NB4 (cell line): Measurements from ENCODE around the gene SAMD4A.

Source experiments
- MYC ChIP-seq: IDR thresholded peaks from 2 replicates; pipeline ENCODE4 v1.6.1; 2011; ENCODE audit warnings: low read depth, low read length
- POLR2A ChIP-seq: IDR thresholded peaks from 2 replicates; pipeline ENCODE4 v1.6.1; 2011; ENCODE audit warnings: mild to moderate bottlenecking; ENCODE audit not compliant: insufficient read length; ENCODE audit errors: extremely low read depth
- TF ChIP-seq, protein P1 (sequence below): IDR thresholded peaks from one replicate; pipeline ENCODE4 v1.5.1; 2012; ENCODE audit warnings: low read depth, low read length
- TF ChIP-seq, protein P2 (sequence below): IDR thresholded peaks from 2 replicates; pipeline ENCODE4 v1.6.1; 2011; ENCODE audit warnings: low read depth, low read length

DNA sequence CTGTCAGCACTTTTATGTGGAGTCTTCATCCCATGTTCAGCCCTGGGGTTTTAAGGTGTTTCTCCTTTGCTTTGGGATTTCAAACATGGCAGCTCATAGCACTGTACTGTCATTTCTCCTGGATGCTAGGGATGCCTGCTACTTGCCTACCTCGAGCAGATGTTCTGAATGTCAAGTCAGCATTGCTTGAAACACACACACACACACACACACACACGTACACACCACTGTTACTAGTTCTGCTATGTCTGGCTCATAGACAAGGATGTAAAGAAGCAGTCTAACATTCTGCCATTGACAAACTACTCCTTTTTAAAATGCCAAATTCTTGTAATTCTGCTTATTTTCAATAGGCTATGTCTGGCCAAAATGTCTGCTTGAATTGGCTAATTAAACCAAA lies 72.7 kb downstream of the SAMD4A start:
- TF ChIP-seq, protein P1, sequence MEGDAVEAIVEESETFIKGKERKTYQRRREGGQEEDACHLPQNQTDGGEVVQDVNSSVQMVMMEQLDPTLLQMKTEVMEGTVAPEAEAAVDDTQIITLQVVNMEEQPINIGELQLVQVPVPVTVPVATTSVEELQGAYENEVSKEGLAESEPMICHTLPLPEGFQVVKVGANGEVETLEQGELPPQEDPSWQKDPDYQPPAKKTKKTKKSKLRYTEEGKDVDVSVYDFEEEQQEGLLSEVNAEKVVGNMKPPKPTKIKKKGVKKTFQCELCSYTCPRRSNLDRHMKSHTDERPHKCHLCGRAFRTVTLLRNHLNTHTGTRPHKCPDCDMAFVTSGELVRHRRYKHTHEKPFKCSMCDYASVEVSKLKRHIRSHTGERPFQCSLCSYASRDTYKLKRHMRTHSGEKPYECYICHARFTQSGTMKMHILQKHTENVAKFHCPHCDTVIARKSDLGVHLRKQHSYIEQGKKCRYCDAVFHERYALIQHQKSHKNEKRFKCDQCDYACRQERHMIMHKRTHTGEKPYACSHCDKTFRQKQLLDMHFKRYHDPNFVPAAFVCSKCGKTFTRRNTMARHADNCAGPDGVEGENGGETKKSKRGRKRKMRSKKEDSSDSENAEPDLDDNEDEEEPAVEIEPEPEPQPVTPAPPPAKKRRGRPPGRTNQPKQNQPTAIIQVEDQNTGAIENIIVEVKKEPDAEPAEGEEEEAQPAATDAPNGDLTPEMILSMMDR, result no peak
- TF ChIP-seq, protein P2, sequence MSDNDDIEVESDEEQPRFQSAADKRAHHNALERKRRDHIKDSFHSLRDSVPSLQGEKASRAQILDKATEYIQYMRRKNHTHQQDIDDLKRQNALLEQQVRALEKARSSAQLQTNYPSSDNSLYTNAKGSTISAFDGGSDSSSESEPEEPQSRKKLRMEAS, result no peak
- TF ChIP-seq POLR2A, result no peak
- no peak for TF ChIP-seq MYC
